ENCODE data around the gene SRRM1. TPM values are rescaled to one million over a fixed set of nuclear protein-coding genes. Genes with fewer than 3 reads are reported as not detected.
A peak's percentile ranks its signal among the peaks of the same experiment; 100 is the strongest.
"Not testable (repeated sequence)": the region's sequence is repeated elsewhere in the genome, so short reads cannot be mapped to it uniquely, and the experiment has no call there.

SRRM1 gene
- total RNA-seq, 2 experiments from 2014 or later, result 226 to 235 TPM

DNA sequence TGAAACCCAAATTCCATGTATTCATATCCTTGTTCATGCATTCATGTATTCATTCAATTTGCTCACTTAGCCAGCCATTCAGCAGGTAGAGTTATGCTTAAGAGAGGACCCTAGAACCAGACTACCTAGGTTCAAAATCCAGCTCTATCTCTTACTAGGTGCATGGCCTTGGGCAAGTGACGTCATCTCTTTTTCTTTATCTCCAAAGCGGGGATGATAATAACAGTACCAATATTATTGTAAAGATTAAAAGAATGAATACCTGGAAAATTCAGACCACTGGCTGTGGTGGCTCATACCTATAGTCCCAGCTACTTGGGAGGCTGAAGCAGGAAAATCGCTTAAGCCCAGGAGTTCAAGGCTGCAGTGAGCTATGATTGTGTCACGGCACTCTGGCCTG, 68.2 kb downstream of the SRRM1 start:
- Mint-ChIP-seq H3K36me3 (ENCODE audit: low read depth) (no peaks in the 10 kb centered on the region), H3K27ac (no peak overlapping the region), H3K4me3 (no peak overlapping the region), H3K4me1 (ENCODE audit: low read depth) (peaks cover 3% of the 10 kb centered on the region), H3K27me3 (ENCODE audit: low read depth) (no peaks in the 10 kb centered on the region), H3K9me3 (no peaks in the 10 kb centered on the region)
- intact Hi-C loops (cut with micrococcal nuclease), result no loop called here
- CTCF ChIA-PET, result interaction anchor here (0.6 to 1.0 kb wide), 3 partner anchors 14 to 124 kb away, joined by 3 to 4 read pairs (median 3); no protein-coding TSS in a partner anchor
- DNase-seq, result no peak

GRCh38 chr1:24713176-24713575, 70.1 kb downstream of the SRRM1 start:
- no peaks in the 10 kb centered on the region for H3K27me3 Mint-ChIP-seq (ENCODE audit: low read depth)
- CTCF ChIA-PET, result interaction anchor here (2.9 kb wide), 1 partner anchor 24 kb away, joined by 6 read pairs; no protein-coding TSS in a partner anchor
- no peak for DNase-seq
- no peaks in the 10 kb centered on the region for H3K9me3 Mint-ChIP-seq
- no peak overlapping the region for H3K4me3 Mint-ChIP-seq
- no peaks in the 10 kb centered on the region for H3K36me3 Mint-ChIP-seq (ENCODE audit: low read depth)
- H3K4me1 Mint-ChIP-seq (ENCODE audit: low read depth), result peaks cover 3% of the 10 kb centered on the region
- no peak overlapping the region for H3K27ac Mint-ChIP-seq
- intact Hi-C loops (cut with micrococcal nuclease), result no loop called here

DNA sequence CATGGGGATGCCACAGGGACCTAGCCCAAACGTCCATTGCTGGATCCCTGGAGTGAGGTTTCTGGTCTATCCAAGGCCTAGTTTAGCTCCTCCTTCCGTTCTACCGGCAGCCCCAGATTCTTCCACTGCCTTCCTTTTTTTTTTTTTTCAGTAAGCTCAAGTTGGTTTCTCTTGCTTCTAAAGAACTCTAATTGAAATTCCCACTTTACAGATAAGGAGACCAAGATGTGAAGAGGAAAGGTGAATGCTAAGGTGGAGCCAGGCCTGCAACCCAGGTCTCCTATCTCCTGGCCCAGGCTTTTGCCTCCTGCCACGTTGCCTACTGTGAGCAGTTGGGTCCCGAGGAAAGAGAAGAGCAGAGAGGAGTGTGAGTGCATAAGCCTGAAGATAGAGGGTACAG, 70.6 kb downstream of the SRRM1 start:
- no peaks in the 10 kb centered on the region for H3K9me3 Mint-ChIP-seq
- no peak overlapping the region for H3K4me3 Mint-ChIP-seq
- peaks cover 3% of the 10 kb centered on the region for H3K4me1 Mint-ChIP-seq (ENCODE audit: low read depth)
- no peaks in the 10 kb centered on the region for H3K27me3 Mint-ChIP-seq (ENCODE audit: low read depth)
- intact Hi-C loops (cut with micrococcal nuclease), result no loop called here
- no peaks in the 10 kb centered on the region for H3K36me3 Mint-ChIP-seq (ENCODE audit: low read depth)
- DNase-seq, result no peak
- no peak overlapping the region for H3K27ac Mint-ChIP-seq
- CTCF ChIA-PET, result interaction anchor here (0.6 to 2.9 kb wide), 2 partner anchors 25 to 490 kb away, joined by 3 to 6 read pairs; no protein-coding TSS in a partner anchor

DNA sequence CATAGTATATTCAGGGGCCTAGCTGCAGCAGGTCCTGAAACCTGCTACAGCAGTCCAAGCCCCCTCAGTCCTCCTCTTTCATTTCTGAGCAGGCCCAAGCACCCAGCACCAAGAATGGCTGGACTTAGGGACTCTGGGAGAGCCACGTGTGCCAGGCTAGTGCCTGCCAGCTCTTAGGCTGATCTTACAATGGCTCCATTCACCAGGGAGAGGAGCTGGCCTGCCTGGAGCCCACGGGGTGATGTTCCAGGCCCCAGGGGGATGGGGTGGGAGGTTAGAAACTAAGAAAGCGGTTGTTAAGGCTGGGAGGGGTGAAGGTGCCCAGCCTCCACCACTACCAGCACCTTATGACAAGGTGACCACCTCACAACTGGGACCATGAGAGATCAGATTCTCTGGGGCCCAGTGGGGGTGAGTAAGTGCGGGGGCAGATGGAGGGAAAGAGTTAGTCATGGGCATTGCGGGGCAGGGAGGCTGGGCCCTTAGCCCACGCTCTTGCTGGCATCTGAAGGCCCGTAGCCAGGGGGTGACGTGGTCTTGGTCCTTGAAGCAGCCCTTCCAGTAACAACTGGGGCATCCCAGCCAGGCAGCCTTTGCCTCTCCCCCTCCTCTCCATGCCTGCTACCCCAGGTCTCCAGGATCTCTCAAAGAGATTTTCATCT, 71.9 kb downstream of the SRRM1 start:
- Mint-ChIP-seq H3K4me3 (no peak overlapping the region), H3K27ac (no peak overlapping the region), H3K27me3 (ENCODE audit: low read depth) (no peaks in the 10 kb centered on the region), H3K36me3 (ENCODE audit: low read depth) (no peaks in the 10 kb centered on the region), H3K4me1 (ENCODE audit: low read depth) (no peaks in the 10 kb centered on the region), H3K9me3 (no peaks in the 10 kb centered on the region)
- DNase-seq, result no peak
- intact Hi-C loops (cut with micrococcal nuclease), result no loop called here
- CTCF ChIA-PET, result interaction anchor here (0.5 to 2.9 kb wide), 2 partner anchors 26 to 1124 kb away, joined by 3 to 6 read pairs; no protein-coding TSS in a partner anchor

- H3K27ac Mint-ChIP-seq, result no peak overlapping the region
These were observed 72.6 kb downstream of the SRRM1 start for GRCh38 chr1:24715658-24716057.

GRCh38 chr1:24717887-24718650, 75.0 kb downstream of the SRRM1 start:
- Mint-ChIP-seq H3K4me3 (no peak overlapping the region), H3K27me3 (ENCODE audit: low read depth) (no peaks in the 10 kb centered on the region), H3K27ac (no peak overlapping the region), H3K36me3 (ENCODE audit: low read depth) (no peaks in the 10 kb centered on the region), H3K9me3 (peaks cover 2% of the 10 kb centered on the region), H3K4me1 (ENCODE audit: low read depth) (peaks cover 10% of the 10 kb centered on the region)
- intact Hi-C loops (cut with micrococcal nuclease), result no loop called here
- CTCF ChIA-PET, result interaction anchor here (1.6 kb wide), 1 partner anchor 29 kb away, joined by 5 read pairs; no protein-coding TSS in a partner anchor
- no peak for DNase-seq

More at GRCh38 chr1:24715658-24716057, 72.6 kb downstream of the SRRM1 start:
- DNase-seq, result no peak
- Mint-ChIP-seq H3K9me3 (no peaks in the 10 kb centered on the region), H3K27me3 (ENCODE audit: low read depth) (no peaks in the 10 kb centered on the region), H3K4me3 (no peak overlapping the region), H3K36me3 (ENCODE audit: low read depth) (no peaks in the 10 kb centered on the region), H3K4me1 (ENCODE audit: low read depth) (no peaks in the 10 kb centered on the region)
- CTCF ChIA-PET, result no interaction called here
- intact Hi-C loops (cut with micrococcal nuclease), result no loop called here

DNA sequence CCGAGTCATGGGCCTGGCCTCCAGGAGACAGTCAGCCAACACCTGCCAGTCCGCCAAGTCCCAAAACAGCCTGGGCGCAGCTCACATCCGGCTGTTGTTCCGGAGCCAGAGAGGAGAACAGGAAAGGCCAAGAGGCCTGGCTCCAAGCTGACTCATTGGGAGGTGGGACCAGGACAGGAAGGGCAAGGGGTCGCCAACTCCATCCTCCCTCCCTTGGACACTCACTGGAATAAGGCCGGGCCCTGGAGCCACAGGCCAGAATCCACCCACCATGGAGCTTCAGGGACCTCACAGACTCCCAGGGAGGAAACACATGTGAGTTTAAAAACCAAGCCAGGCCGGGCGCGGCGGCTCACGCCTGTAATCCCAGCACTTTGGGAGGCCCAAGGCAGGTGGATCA, 77.0 kb downstream of the SRRM1 start:
- Mint-ChIP-seq H3K4me3 (no peak overlapping the region), H3K36me3 (ENCODE audit: low read depth) (no peaks in the 10 kb centered on the region), H3K4me1 (ENCODE audit: low read depth) (peaks cover 10% of the 10 kb centered on the region), H3K9me3 (peaks cover 2% of the 10 kb centered on the region), H3K27ac (no peak overlapping the region), H3K27me3 (ENCODE audit: low read depth) (no peaks in the 10 kb centered on the region)
- DNase-seq, result no peak
- CTCF ChIA-PET, result no interaction called here
- intact Hi-C loops (cut with micrococcal nuclease), result no loop called here

DNA sequence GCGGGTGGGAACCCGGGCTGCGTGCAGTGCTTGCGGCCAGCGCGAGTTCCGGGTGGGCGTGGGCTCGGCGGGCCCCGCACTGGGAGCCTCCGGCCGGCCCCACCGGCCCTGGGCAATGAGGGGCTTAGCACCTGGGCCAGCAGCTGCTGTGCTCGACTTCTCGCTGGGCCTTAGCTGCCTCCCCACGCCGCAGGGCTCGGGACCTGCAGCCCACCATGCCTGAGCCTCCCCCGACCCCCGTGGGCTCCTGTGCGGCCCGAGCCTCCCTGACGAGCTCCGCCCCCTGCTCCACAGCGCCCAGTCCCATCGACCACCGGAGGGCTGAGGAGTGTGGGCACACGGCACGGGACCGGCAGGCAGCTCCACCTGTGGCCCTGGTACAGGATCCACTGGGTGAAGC, 78.4 kb downstream of the SRRM1 start:
- intact Hi-C loops (cut with micrococcal nuclease), result no loop called here
- Mint-ChIP-seq H3K4me1 (ENCODE audit: low read depth) (peaks cover 10% of the 10 kb centered on the region), H3K4me3 (no peak overlapping the region), H3K27ac (no peak overlapping the region), H3K36me3 (ENCODE audit: low read depth) (no peaks in the 10 kb centered on the region), H3K27me3 (ENCODE audit: low read depth) (no peaks in the 10 kb centered on the region), H3K9me3 (peaks cover 2% of the 10 kb centered on the region)
- CTCF ChIA-PET, result interaction anchor here (1.4 kb wide), 1 partner anchor 23 kb away, joined by 3 read pairs; the partner anchor contains the start of gene CLIC4
- no peak for DNase-seq

GRCh38 chr1:24722073-24723035, 79.3 kb downstream of the SRRM1 start:
- DNase-seq, result peak; percentile 24
- H3K27ac Mint-ChIP-seq; H3K9me3 Mint-ChIP-seq; H3K27me3 Mint-ChIP-seq (ENCODE audit: low read depth); intact Hi-C loops (cut with micrococcal nuclease); H3K36me3 Mint-ChIP-seq (ENCODE audit: low read depth): not testable (repeated sequence)
- CTCF ChIA-PET, result interaction anchor here (0.7 to 1.4 kb wide), 4 partner anchors 23 to 426 kb away, joined by 3 to 4 read pairs (median 3); partner anchors contain the start of gene CLIC4
- H3K4me3 Mint-ChIP-seq, result peak overlapping the region; percentile 60
- peaks cover 11% of the 10 kb centered on the region for H3K4me1 Mint-ChIP-seq (ENCODE audit: low read depth)

Other genes starting within 250 kb of the SRRM1 start
- gene STPG1, start 229.5 kb upstream of the SRRM1 start, total RNA-seq, result 1 to 10 TPM; 7.4 to 8.9 TPM
- 10 to 100 TPM; 58.1 to 59.2 TPM for gene NIPAL3, start 227.5 kb upstream of the SRRM1 start, total RNA-seq
- gene RCAN3, start 140.5 kb upstream of the SRRM1 start, total RNA-seq, result 10 to 100 TPM; 70.8 to 71.9 TPM
- gene NCMAP, start 87.2 kb upstream of the SRRM1 start, total RNA-seq, result under 1 TPM; 0.20 to 0.31 TPM
- 10 to 100 TPM; 38.0 to 44.3 TPM for gene CLIC4, start 102.1 kb downstream of the SRRM1 start, total RNA-seq

Data from activated naive CD4-positive, alpha-beta T cell treated with anti-CD3 and anti-CD28 coated beads for 36 hours (primary cell).